Naive thymus-derived CD8-positive, alpha-beta T cell (primary cell): ENCODE results near the gene CD300H. TPM values are rescaled to one million over a fixed set of nuclear protein-coding genes. Genes with fewer than 3 reads are reported as not detected.
A peak's percentile ranks its signal among the peaks of the same experiment; 100 is the strongest.
"Not testable (repeated sequence)": the region's sequence is repeated elsewhere in the genome, so short reads cannot be mapped to it uniquely, and the experiment has no call there.

Source experiments
- ATAC-seq, 2 donors: fragments of 150-1000 bp; cut with Tn5 transposase in 1 of 2; sonication (Bioruptor Pico), chemical (Tn5 transposase) in 1 of 2; 1 replicate in 1 of 2; 2 replicates in 1 of 2; pipeline ENCODE4 v1.10.0; 2021; ENCODE audit warnings: mild to moderate bottlenecking in 2 of 2, moderate library complexity in 2 of 2
- POLR2A ChIA-PET: fragments of 350-600 bp; sonication (Branson Sonifier 250); formaldehyde crosslinking; loops from one replicate; lab custom pipeline; 2021; ENCODE audit warnings: antibody characterized with exemption; lab: Charles Lee
- DNase-seq, 10 donors: peaks; one replicate each; pipeline versions ENCODE4 v3.0.0 to v3.0.0-alpha.2; 2020 to 2022
- H3K27ac Mint-ChIP-seq, 10 donors: one replicate each; pipeline ENCODE4 v1.8.0; 2020 to 2022; ENCODE audit warnings: mild to moderate bottlenecking in 10 of 10, mixed read lengths in 10 of 10, moderate library complexity in 4 of 10, inconsistent platforms in 1 of 10
- H3K27me3 Mint-ChIP-seq, 5 donors: one replicate each; pipeline ENCODE4 v1.8.0; 2021 to 2022; ENCODE audit warnings: mixed read lengths in 5 of 5
- H3K36me3 Mint-ChIP-seq, 3 donors: one replicate each; pipeline ENCODE4 v1.8.0; 2020 to 2022; ENCODE audit warnings: mixed read lengths in 3 of 3, mild to moderate bottlenecking in 2 of 3, inconsistent platforms in 1 of 3
- H3K4me1 Mint-ChIP-seq, 4 donors: one replicate each; pipeline ENCODE4 v1.8.0; 2021 to 2022; ENCODE audit warnings: mixed read lengths in 4 of 4
- H3K4me3 Mint-ChIP-seq, 10 donors: one replicate each; pipeline ENCODE4 v1.8.0; 2020 to 2022; ENCODE audit warnings: mild to moderate bottlenecking in 10 of 10, mixed read lengths in 10 of 10, moderate library complexity in 6 of 10, inconsistent platforms in 1 of 10
- H3K9me3 Mint-ChIP-seq, 9 donors: one replicate each; pipeline ENCODE4 v1.8.0; 2020 to 2022; ENCODE audit warnings: mixed read lengths in 9 of 9, mild to moderate bottlenecking in 3 of 9, inconsistent platforms in 1 of 9, moderate library complexity in 1 of 9
- polyA plus RNA-seq, 3 donors: library from polyadenylated mRNA; unstranded; fragments of 300-500 nt; fragmentation: Illumina TruSeq; gene quantifications; one replicate each; pipeline ENCODE4 v1.2.3, GENCODE V29; 2021
- total RNA-seq, 8 experiments: library from RNA in 2 of 8; stranded (reverse) in 2 of 8; gene quantifications; one replicate each; pipeline ENCODE4 v1.2.3 and lab custom pipeline; 2021 to 2026

CD300H gene
- total and polyA plus RNA-seq, 5 experiments from 2014 or later: not detected

DNA sequence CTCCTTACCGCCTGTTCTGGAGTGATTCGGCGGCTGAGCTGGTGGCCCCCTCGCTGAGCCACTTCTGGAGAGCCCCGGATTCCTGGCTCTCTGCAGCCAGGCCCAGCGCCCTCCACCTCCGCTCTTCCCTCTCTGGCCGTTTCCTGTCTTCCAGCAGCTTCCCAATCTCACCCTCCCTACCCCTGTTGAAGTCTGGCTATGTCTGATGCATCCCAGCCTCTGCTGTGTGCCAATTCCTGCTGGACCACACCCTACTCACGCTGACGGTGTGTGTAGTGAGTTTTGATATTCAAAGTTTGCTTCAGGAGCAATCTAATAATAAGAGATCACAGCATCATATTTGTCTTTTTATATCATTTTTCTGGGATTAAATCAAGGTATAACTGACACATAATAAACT, 15.3 kb upstream of the CD300H start:
- POLR2A ChIA-PET: no interaction called here
- no peaks in the 10 kb centered on the region for H3K36me3 Mint-ChIP-seq

DNA sequence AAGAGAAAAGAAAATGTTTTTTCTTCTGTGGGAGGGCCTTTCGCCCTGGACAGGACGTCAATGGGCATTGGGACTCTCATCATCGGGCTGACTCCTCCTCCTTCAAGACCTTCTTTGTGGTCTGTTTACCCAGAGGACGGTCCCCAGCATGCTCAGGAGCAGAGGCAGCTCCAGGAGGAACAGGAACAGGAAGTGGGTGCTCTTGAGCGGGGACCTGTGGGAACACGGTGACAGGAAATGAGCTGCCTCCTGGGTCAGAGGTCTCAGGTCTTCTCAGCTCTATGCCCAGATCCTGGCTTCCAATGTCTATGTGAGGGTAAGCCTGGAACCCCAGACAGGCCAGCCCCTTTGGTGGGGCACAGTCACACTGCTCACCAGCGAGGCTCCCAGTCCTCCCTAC, 12.6 kb upstream of the CD300H start:
- Mint-ChIP-seq H3K27me3 (peaks cover 0 to 8% (median 3%) of the 10 kb centered on the region in 5 donors), H3K4me1 (peaks cover 11 to 19% (median 15%) of the 10 kb centered on the region in 4 donors), H3K4me3 (peak overlapping the region in 3 of 10 donors; percentile 25 to 62 (median 55)), H3K9me3 (peaks cover 0 to 4% (median 0%) of the 10 kb centered on the region in 9 donors), H3K36me3 (no peaks in the 10 kb centered on the region), H3K27ac (peak overlapping the region in 3 of 10 donors; percentile 27 to 73 (median 40))
- POLR2A ChIA-PET: no interaction called here
- DNase-seq (no peak), ATAC-seq (no peak)

More for the DNA sequence above, 15.3 kb upstream of the CD300H start:
- Mint-ChIP-seq H3K4me3 (no peak overlapping the region), H3K4me1 (peaks cover 9 to 19% (median 15%) of the 10 kb centered on the region in 4 donors), H3K27ac (peak overlapping the region in 1 of 10 donors; percentile 58), H3K9me3 (peaks cover 0 to 9% (median 0%) of the 10 kb centered on the region in 9 donors), H3K27me3 (peaks cover 0 to 2% (median 0%) of the 10 kb centered on the region in 5 donors)
- no peak for ATAC-seq
- DNase-seq: no peak

DNA sequence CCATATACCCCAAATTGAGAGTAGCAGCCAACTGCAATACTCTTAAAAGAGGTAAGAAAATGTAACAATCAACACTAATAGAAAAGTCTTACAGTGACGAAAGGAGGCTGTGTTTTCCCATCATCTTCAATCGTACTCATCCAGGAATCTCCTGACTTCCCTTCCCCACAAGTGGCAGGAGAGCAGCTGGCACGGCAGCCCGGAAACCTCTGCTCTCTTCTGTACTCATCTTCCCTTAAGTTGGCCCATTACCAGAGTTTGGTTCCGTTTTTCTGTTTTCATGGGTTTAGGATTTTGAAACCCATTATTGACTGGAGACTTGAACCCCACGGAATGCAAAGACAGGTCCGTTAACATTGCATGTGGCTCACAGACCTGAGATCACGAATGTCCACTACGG, 11.7 kb upstream of the CD300H start:
- DNase-seq (no peak), ATAC-seq (no peak)
- POLR2A ChIA-PET: no interaction called here
- Mint-ChIP-seq H3K4me1 (peaks cover 11 to 19% (median 15%) of the 10 kb centered on the region in 4 donors), H3K9me3 (no peaks in the 10 kb centered on the region), H3K4me3 (peak overlapping the region in 2 of 10 donors; percentile 2 to 32), H3K36me3 (no peaks in the 10 kb centered on the region), H3K27ac (peak overlapping the region in 1 of 10 donors; percentile 55), H3K27me3 (peaks cover 0 to 6% (median 5%) of the 10 kb centered on the region in 5 donors)

DNA sequence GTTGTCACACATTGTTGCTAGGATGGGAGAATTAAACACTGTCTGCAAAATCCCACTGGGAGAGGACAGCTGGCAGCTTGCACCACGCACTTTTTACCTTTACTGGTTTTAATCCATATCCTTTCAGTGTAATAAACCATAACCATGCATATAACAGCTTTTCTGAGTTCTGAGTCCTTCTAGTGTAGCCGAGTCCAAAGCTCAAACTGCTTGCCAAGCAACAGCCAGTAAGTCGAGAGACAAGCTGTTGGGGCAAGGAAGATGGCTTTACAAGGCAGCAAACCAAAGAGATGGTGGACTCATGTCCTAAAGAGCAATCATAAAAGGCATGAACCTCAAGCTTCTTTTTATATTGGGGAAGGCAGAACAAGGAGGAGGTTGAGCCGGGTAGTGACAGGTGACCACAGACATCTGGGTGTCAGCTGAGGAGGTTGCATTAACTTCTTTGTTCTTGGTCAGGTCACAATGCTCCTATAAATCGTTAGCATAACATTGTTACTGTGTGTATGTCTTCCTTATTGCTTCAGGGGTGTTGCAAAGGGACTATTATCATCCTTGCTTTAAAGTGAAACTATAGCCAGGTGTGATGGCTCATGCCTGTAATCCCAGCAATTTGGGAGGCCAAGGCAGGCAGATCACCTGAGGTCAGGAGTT, 7.3 kb upstream of the CD300H start:
- DNase-seq (no peak), ATAC-seq (no peak)
- Mint-ChIP-seq H3K4me3 (no peak overlapping the region), H3K36me3 (peaks cover 0 to 3% (median 0%) of the 10 kb centered on the region in 3 donors), H3K4me1 (peaks cover 4 to 7% (median 6%) of the 10 kb centered on the region in 4 donors), H3K27ac (no peak overlapping the region), H3K9me3 (no peaks in the 10 kb centered on the region), H3K27me3 (peaks cover 5 to 13% (median 11%) of the 10 kb centered on the region in 5 donors)
- POLR2A ChIA-PET: no interaction called here

DNA sequence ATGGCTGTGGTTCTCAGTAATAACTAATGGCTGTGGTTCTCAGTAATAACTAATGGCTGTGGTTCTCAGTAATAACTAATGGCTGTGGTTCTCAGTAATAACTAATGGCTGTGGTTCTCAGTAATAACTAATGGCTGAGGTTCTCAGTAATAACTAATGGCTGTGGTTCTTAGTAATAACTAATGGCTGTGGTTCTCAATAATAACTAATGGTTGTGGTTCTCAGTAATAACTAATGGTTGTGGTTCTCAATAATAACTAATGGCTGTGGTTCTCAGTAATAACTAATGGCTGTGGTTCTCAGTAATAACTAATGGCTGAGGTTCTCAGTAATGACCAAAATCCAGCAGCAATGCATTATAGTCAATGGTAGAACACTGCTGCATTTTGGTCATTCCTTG, 6.3 kb upstream of the CD300H start:
- H3K4me3 Mint-ChIP-seq, H3K9me3 Mint-ChIP-seq, POLR2A ChIA-PET, H3K4me1 Mint-ChIP-seq, H3K36me3 Mint-ChIP-seq, ATAC-seq, DNase-seq, H3K27ac Mint-ChIP-seq: not testable (repeated sequence)
- H3K27me3 Mint-ChIP-seq: peaks cover 11 to 23% (median 17%) of the 10 kb centered on the region in 5 donors

DNA sequence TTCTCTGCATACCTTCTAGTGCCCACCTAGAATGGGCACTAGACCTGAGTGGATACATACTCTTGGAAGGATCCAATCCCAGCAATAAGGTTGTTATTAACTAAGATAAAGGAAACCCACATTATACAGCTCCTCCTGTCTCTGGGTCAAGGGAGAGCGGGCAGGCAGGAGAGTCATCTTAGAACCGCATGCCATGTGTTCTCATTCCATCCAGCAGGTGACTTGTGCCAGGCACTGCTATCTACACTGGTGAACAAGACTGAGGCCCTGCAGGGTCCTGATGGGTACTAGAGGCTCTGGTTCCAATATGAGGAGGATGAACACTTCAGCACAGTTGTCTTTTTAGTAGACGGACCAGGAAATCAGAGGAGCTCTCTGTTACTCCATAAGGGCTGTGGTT, 5.9 kb upstream of the CD300H start:
- POLR2A ChIA-PET: no interaction called here
- no peak for DNase-seq
- peaks cover 5 to 11% (median 8%) of the 10 kb centered on the region in 4 donors for H3K4me1 Mint-ChIP-seq
- ATAC-seq: no peak
- no peaks in the 10 kb centered on the region for H3K9me3 Mint-ChIP-seq
- H3K4me3 Mint-ChIP-seq: no peak overlapping the region
- peaks cover 0 to 3% (median 0%) of the 10 kb centered on the region in 3 donors for H3K36me3 Mint-ChIP-seq
- H3K27ac Mint-ChIP-seq: no peak overlapping the region
- peaks cover 16 to 28% (median 22%) of the 10 kb centered on the region in 5 donors for H3K27me3 Mint-ChIP-seq

DNA sequence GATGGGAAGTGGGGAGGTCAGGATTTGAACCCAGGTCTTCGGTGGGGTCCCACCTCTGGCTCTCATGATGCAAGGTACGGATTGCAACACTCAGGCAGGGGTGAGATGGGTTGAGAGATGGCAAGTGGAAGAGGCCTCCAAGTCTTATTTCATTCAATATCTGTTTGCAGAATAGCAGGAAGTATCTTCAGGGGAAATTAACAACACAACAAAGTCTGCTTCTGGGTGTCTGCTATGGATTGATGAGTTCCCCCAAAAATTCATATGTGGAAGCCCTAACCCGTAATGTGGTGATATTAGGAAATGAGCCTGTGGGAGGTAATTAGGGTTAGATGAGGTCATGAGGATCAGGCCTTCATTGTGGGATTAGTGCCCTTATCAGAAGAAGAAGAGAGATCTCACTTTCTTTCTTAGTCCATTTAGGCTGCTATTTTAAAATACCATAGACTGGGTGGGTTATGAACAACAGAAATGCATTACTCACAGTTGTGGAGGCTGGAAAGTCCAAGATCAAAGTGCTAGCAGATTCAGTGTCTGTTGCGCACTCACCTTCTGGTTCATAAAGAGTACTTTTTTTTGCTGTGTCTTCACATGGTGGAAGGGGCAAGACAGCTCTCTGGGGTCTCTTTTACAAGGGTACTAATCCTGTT, 4.4 kb upstream of the CD300H start:
- Mint-ChIP-seq H3K36me3 (peaks cover 0 to 3% (median 0%) of the 10 kb centered on the region in 3 donors), H3K27ac (no peak overlapping the region), H3K27me3 (peaks cover 24 to 32% (median 28%) of the 10 kb centered on the region in 5 donors), H3K4me1 (peaks cover 5 to 11% (median 7%) of the 10 kb centered on the region in 4 donors), H3K9me3 (no peaks in the 10 kb centered on the region), H3K4me3 (no peak overlapping the region)
- DNase-seq: no peak
- ATAC-seq: no peak
- POLR2A ChIA-PET: no interaction called here

DNA sequence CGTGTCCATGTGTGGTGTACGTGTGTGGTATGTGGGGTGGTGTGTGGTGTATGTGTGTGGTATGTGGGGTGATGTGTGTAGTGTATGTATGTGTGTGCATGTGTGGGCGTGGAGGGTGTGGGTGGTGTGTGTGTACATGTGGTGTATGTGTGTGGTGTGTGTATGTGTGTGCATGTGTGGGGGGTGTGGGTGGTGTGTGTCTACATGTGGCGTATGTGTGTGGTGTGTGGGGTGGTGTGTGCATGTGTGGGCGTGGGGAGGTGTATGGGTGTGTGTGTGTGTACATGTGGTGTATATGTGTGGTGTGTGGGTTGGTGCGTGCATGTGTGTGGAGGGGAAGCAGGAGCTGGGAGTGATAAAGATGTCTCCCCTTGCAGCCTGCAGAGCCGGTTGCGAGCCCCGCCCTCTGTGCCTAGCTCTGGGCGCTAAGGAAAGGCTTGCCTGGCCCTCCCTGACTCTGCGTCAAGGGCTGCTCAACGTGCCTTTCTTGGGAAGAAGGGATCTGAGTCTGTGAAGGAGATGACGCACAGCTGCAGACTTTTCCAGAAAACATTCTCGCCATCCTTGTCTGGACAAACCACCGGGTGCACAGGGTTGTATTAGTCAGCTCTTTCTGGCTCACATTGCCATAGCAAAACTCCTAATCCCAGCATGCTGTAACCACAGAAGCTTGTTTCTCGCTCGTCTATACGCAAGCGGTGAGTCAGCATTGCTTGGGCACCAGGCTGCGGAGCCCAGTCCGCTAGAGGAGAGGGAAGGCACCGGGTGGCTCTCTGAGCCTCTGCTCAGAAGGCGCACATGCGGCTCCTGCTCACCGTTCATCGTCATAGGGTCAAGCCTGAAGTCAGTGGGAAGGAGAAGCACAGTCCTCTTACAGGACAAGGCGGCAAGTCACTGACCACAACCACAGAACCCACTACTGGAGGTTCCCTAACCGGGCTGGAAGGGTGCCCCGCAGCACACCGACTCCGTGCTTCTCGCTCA, 2.0 kb upstream of the CD300H start:
- POLR2A ChIA-PET: no interaction called here
- Mint-ChIP-seq H3K27ac (no peak overlapping the region), H3K4me1 (peaks cover 5 to 11% (median 7%) of the 10 kb centered on the region in 4 donors)

DNA sequence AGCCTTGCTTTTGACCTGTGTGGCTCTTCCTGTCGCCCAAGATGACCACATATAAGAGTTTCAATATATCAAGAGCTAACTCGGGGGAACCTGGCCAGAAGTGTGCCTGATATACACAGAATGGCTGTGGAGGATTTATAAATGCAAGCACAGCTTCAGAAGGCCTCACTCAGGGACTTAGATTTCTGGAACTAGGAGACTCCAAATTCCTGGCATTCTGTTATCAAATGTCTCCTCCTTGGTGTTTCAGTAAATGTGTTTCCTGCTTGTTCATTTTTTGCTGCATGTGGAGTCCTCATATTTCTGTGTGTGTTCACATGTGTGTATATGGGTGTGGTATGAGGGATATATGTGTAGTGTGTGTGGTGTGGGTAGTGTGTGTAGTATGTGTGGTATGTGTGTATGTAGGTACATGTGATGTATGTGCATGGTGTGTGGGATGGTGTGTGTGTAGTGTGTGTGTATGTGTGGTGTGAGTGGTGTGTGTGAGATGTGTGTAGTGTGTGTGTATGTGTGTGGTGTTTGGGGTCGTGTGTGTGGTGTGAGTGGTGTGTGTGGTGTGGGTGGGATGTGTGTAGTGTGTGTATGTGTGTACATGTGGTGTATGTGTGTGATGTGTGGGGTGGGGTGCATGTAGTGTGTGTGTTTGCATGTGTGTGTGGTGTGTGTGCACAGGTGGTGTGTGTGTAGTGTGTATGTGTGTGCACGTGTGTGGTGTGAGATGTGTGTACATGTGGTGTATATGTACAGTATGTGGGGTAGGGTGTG, 981 bp upstream of the CD300H start:
- ATAC-seq (no peak), DNase-seq (no peak)
- H3K4me1 Mint-ChIP-seq: peaks cover 5 to 12% (median 8%) of the 10 kb centered on the region in 4 donors
- POLR2A ChIA-PET: no interaction called here
- H3K27ac Mint-ChIP-seq: peak overlapping the region in 1 of 10 donors; percentile 79
- H3K9me3 Mint-ChIP-seq: no peaks in the 10 kb centered on the region
- H3K27me3 Mint-ChIP-seq: peaks cover 19 to 44% (median 32%) of the 10 kb centered on the region in 5 donors
- H3K4me3 Mint-ChIP-seq: no peak overlapping the region
- peaks cover 0 to 3% (median 0%) of the 10 kb centered on the region in 3 donors for H3K36me3 Mint-ChIP-seq

More for the DNA sequence above, 2.0 kb upstream of the CD300H start:
- no peak overlapping the region for H3K4me3 Mint-ChIP-seq
- ATAC-seq: no peak
- no peaks in the 10 kb centered on the region for H3K9me3 Mint-ChIP-seq
- DNase-seq: no peak
- peaks cover 0 to 3% (median 0%) of the 10 kb centered on the region in 3 donors for H3K36me3 Mint-ChIP-seq
- peaks cover 19 to 41% (median 32%) of the 10 kb centered on the region in 5 donors for H3K27me3 Mint-ChIP-seq

DNA sequence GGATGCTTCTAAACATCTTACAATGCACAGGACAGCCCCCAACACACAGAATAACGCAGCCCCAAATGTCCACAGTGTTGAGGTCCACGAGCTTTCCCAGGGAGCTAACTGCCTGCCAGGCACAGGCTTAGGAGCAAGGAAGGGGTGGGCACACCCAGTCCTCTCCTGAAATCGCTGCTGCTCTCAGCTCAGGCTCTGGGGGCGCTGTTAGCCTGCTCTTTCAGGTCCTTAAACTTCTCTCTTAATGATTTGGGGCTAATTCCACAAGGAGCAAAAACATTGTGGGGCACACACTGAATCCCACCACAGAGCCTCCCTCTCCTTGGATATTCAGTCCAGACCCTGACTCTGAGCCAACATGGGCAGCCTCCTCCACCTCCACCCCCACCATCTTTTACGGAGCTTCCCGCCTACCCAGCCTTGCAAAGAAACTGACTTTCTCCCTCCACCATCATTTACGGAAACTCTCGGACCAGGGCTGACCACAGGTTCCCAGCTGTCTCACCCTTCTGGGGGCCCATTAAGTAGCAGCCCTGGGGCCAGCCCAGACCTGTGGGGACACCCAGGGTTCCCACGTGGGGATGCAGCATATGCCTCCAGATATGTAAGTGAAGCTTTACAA, 1.1 kb downstream of the CD300H start:
- Mint-ChIP-seq H3K27ac (no peak overlapping the region), H3K9me3 (no peaks in the 10 kb centered on the region), H3K4me3 (peak overlapping the region in 1 of 10 donors; percentile 57), H3K27me3 (peaks cover 23 to 49% (median 32%) of the 10 kb centered on the region in 5 donors), H3K36me3 (no peaks in the 10 kb centered on the region), H3K4me1 (peaks cover 5 to 14% (median 12%) of the 10 kb centered on the region in 4 donors)
- ATAC-seq (peak in 1 of 2 donors; percentile 42), DNase-seq (peak in 4 of 10 donors; percentile 6 to 28 (median 20))
- POLR2A ChIA-PET: no interaction called here

DNA sequence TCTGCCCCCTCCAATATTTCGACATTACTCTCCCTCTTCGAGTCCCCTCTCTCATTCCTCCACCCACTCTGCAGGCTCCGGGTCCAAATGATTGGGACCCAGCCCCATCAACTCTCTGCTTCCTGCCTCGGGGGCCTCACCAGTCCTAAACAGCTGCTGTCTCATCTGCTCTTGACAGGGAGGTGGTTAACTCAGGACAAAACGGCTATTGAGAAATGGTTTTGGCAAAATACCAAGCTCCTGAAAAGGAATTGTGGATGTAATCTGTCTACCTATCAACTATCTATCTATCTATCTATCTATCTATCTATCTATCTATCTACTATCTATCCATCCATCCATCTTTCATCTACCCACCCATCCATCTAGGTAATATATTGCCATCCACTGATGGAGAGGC, 2.2 kb downstream of the CD300H start:
- H3K27ac Mint-ChIP-seq: no peak overlapping the region
- POLR2A ChIA-PET: no interaction called here
- H3K4me1 Mint-ChIP-seq: peaks cover 5 to 16% (median 12%) of the 10 kb centered on the region in 4 donors

More for the DNA sequence above, 2.2 kb downstream of the CD300H start:
- DNase-seq (no peak), ATAC-seq (no peak)
- Mint-ChIP-seq H3K36me3 (no peaks in the 10 kb centered on the region), H3K27me3 (peaks cover 19 to 46% (median 26%) of the 10 kb centered on the region in 5 donors), H3K9me3 (no peaks in the 10 kb centered on the region), H3K4me3 (no peak overlapping the region)
